Measurements from ENCODE around the gene PYGB. TPM values are rescaled to one million over a fixed set of nuclear protein-coding genes. Genes with fewer than 3 reads are reported as not detected.

Gene PYGB
- total RNA-seq, 1 experiment from 2014 or later = 435 TPM

- peaks cover 100% of the 10 kb centered on the region for H3K36me3 Mint-ChIP-seq (ENCODE audit: insufficient read depth, unreplicated experiment)
- no peak overlapping the region for H3K4me3 Mint-ChIP-seq (ENCODE audit: unreplicated experiment)
- ChIA-PET POLR2A (interaction anchor here (1.8 kb wide), 1 partner anchor 26 kb away, joined by 6 read pairs; no protein-coding TSS in a partner anchor), CTCF (interaction anchor here (0.6 to 2.4 kb wide), 6 partner anchors 11 to 284 kb away, joined by 3 to 12 read pairs (median 4); no protein-coding TSS in a partner anchor)
- DNase-seq (ENCODE audit: unreplicated experiment) = no peak
- BruUV-seq (replicated peaks) = no TSS peak
- H3K4me1 Mint-ChIP-seq (ENCODE audit: insufficient read depth, unreplicated experiment) = peaks cover 6% of the 10 kb centered on the region
- H3K27me3 Mint-ChIP-seq (ENCODE audit: insufficient read depth, unreplicated experiment) = no peaks in the 10 kb centered on the region
- H3K9me3 Mint-ChIP-seq (ENCODE audit: unreplicated experiment) = no peaks in the 10 kb centered on the region
- TF ChIP-seq CTCF (IDR thresholded peaks at IDR 0.05; ENCODE audit: unreplicated experiment) = no peak
- intact Hi-C loops (cut with micrococcal nuclease) = no loop called here
- no peak overlapping the region for H3K27ac Mint-ChIP-seq (ENCODE audit: low read depth, unreplicated experiment)
Measured at GRCh38 chr20:25277051-25277801, 29.3 kb downstream of the PYGB start.

- no TSS peak for BruUV-seq (replicated peaks)
- no peak overlapping the region for H3K4me3 Mint-ChIP-seq (ENCODE audit: unreplicated experiment)
- no peak overlapping the region for H3K27ac Mint-ChIP-seq (ENCODE audit: low read depth, unreplicated experiment)
- H3K27me3 Mint-ChIP-seq (ENCODE audit: insufficient read depth, unreplicated experiment) = no peaks in the 10 kb centered on the region
- ChIA-PET POLR2A (interaction anchor here (0.7 to 1.8 kb wide), 2 partner anchors 27 to 56 kb away, joined by 3 to 6 read pairs; no protein-coding TSS in a partner anchor), CTCF (interaction anchor here (0.6 to 2.4 kb wide), 6 partner anchors 11 to 284 kb away, joined by 3 to 12 read pairs (median 4); no protein-coding TSS in a partner anchor)
- DNase-seq (ENCODE audit: unreplicated experiment) = no peak
- no peak for TF ChIP-seq CTCF (IDR thresholded peaks at IDR 0.05; ENCODE audit: unreplicated experiment)
- no peaks in the 10 kb centered on the region for H3K9me3 Mint-ChIP-seq (ENCODE audit: unreplicated experiment)
- H3K36me3 Mint-ChIP-seq (ENCODE audit: insufficient read depth, unreplicated experiment) = peaks cover 100% of the 10 kb centered on the region
- peaks cover 6% of the 10 kb centered on the region for H3K4me1 Mint-ChIP-seq (ENCODE audit: insufficient read depth, unreplicated experiment)
- intact Hi-C loops (cut with micrococcal nuclease) = no loop called here
Measured at GRCh38 chr20:25277941-25278521, 30.1 kb downstream of the PYGB start.

- ChIA-PET CTCF (interaction anchor here (0.6 to 2.4 kb wide), 5 partner anchors 15 to 289 kb away, joined by 3 to 12 read pairs (median 3); no protein-coding TSS in a partner anchor), POLR2A (interaction anchor here (0.8 kb wide), 1 partner anchor 21 kb away, joined by 4 read pairs; no protein-coding TSS in a partner anchor)
- Mint-ChIP-seq H3K4me1 (ENCODE audit: insufficient read depth, unreplicated experiment) (peaks cover 6% of the 10 kb centered on the region), H3K36me3 (ENCODE audit: insufficient read depth, unreplicated experiment) (peaks cover 100% of the 10 kb centered on the region), H3K27me3 (ENCODE audit: insufficient read depth, unreplicated experiment) (no peaks in the 10 kb centered on the region), H3K9me3 (ENCODE audit: unreplicated experiment) (no peaks in the 10 kb centered on the region), H3K27ac (ENCODE audit: low read depth, unreplicated experiment) (no peak overlapping the region), H3K4me3 (ENCODE audit: unreplicated experiment) (no peak overlapping the region)
- no peak for DNase-seq (ENCODE audit: unreplicated experiment)
- no TSS peak for BruUV-seq (replicated peaks)
- intact Hi-C loops (cut with micrococcal nuclease) = no loop called here
- TF ChIP-seq CTCF (IDR thresholded peaks at IDR 0.05; ENCODE audit: unreplicated experiment) = no peak
Measured at GRCh38 chr20:25278636-25279361, 30.9 kb downstream of the PYGB start.

- CTCF ChIA-PET = interaction anchor here (0.6 to 2.4 kb wide), 3 partner anchors 15 to 122 kb away, joined by 3 to 12 read pairs (median 3); no protein-coding TSS in a partner anchor
- POLR2A ChIA-PET = no interaction called here
- Mint-ChIP-seq H3K36me3 (ENCODE audit: insufficient read depth, unreplicated experiment) (peaks cover 100% of the 10 kb centered on the region), H3K27me3 (ENCODE audit: insufficient read depth, unreplicated experiment) (no peaks in the 10 kb centered on the region), H3K4me3 (ENCODE audit: unreplicated experiment) (no peak overlapping the region), H3K4me1 (ENCODE audit: insufficient read depth, unreplicated experiment) (peaks cover 6% of the 10 kb centered on the region), H3K27ac (ENCODE audit: low read depth, unreplicated experiment) (no peak overlapping the region), H3K9me3 (ENCODE audit: unreplicated experiment) (no peaks in the 10 kb centered on the region)
- intact Hi-C loops (cut with micrococcal nuclease) = no loop called here
- no peak for DNase-seq (ENCODE audit: unreplicated experiment)
- TF ChIP-seq CTCF (IDR thresholded peaks at IDR 0.05; ENCODE audit: unreplicated experiment) = no peak
- BruUV-seq (replicated peaks) = no TSS peak
Measured at GRCh38 chr20:25279403-25279802, 31.5 kb downstream of the PYGB start.

All from MCF 10A (cell line).